A549 (cell line): ENCODE data around the gene QRICH2. TPM values are rescaled to one million over a fixed set of nuclear protein-coding genes. Genes with fewer than 3 reads are reported as not detected.

ENCODE experiments used
- ATAC-seq, 2 experiments: fragments of 200-7000 bp in 1 of 2; fragments of >200 bp in 1 of 2; cut with Nextera tagmentation in 1 of 2; cut with Tn5 transposase in 1 of 2; 3 replicates each; pipeline versions ENCODE4 v1.8.0 to v1.9.1; 2018 to 2020; ENCODE audit warnings: mild to moderate bottlenecking in 1 of 2, moderate library complexity in 1 of 2
- CTCF ChIA-PET: fragments of 300-600 bp; sonication (Branson Sonifier 250); formaldehyde crosslinking; extraction: SDS; loops from one replicate; lab custom pipeline; 2021; ENCODE audit warnings: antibody characterized with exemption, inconsistent platforms; lab: Yijun Ruan, JAX
- POLR2A ChIA-PET: fragments of 350-600 bp; formaldehyde crosslinking; extraction: SDS; loops from one replicate; lab custom pipeline; 2021; ENCODE audit warnings: antibody characterized with exemption, inconsistent platforms; lab: Yijun Ruan, JAX
- DNase-seq, 2 experiments: peaks; one replicate each; pipeline versions ENCODE4 v3.0.0 to v3.0.0-alpha.2; 2011 to 2016; ENCODE audit warnings: low read depth in 1 of 2, low spot score in 1 of 2
- FAIRE-seq: peaks from 2 replicates; lab custom pipeline; 2011; peaks lifted over from hg19 to GRCh38; lab: Jason Lieb, UNC
- H3K27ac ChIP-seq, 2 experiments: fragments of >200 bp; sonication (Bioruptor Twin); formaldehyde crosslinking; 3 replicates each; pipeline ENCODE4 v1.5.1; 2016 to 2017
- H3K4me1 ChIP-seq: fragments of >200 bp; sonication (Bioruptor Twin); formaldehyde crosslinking; 3 replicates; pipeline ENCODE4 v1.6.1; 2016
- H3K4me2 ChIP-seq: fragments of >200 bp; sonication (Bioruptor Twin); formaldehyde crosslinking; 3 replicates; pipeline ENCODE4 v1.6.1; 2016
- H3K4me3 ChIP-seq: fragments of >200 bp; sonication (Bioruptor Twin); formaldehyde crosslinking; 3 replicates; pipeline ENCODE4 v1.5.1; 2016
- H3K9me3 ChIP-seq: fragments of >200 bp; sonication (Bioruptor Twin); formaldehyde crosslinking; 3 replicates; pipeline ENCODE4 v1.6.1; 2016
- CBX8 ChIP-seq: fragments of 200-600 bp; sonication (generic); IDR thresholded peaks from 2 replicates; pipeline ENCODE4 v1.6.1; 2016
- CHD4 ChIP-seq: fragments of 200-600 bp; sonication (generic); IDR thresholded peaks from 2 replicates; pipeline ENCODE4 v1.6.1; 2016; ENCODE audit warnings: antibody characterized with exemption, mild to moderate bottlenecking, borderline replicate concordance
- EHMT2 ChIP-seq: fragments of 200-600 bp; sonication (generic); IDR thresholded peaks from 2 replicates; pipeline ENCODE4 v1.6.1; 2016; ENCODE audit warnings: antibody characterized with exemption, low read depth, mild to moderate bottlenecking, moderate library complexity
- FOXS1 ChIP-seq: fragments of 250-450 bp; sonication (Bioruptor Pico); IDR thresholded peaks from 2 replicates; pipeline ENCODE4 v1.5.0; 2020; ENCODE audit warnings: mild to moderate bottlenecking, moderate library complexity
- HDAC2 ChIP-seq: fragments of 200-600 bp; sonication (generic); IDR thresholded peaks from 2 replicates; pipeline ENCODE4 v1.6.1; 2016
- HEYL ChIP-seq: fragments of 250-450 bp; sonication (Bioruptor Pico); IDR thresholded peaks from 2 replicates; pipeline ENCODE4 v1.8.0; 2021; ENCODE audit warnings: mild to moderate bottlenecking, moderate library complexity
- HOXA7 ChIP-seq: fragments of 250-450 bp; sonication (Bioruptor Pico); IDR thresholded peaks from 2 replicates; pipeline ENCODE4 v1.5.0; 2020; ENCODE audit warnings: mild to moderate bottlenecking, moderate library complexity
- HOXB5 ChIP-seq: fragments of 250-450 bp; sonication (Bioruptor Pico); IDR thresholded peaks from 2 replicates; pipeline ENCODE4 v1.5.0; 2020; ENCODE audit warnings: mild to moderate bottlenecking, moderate library complexity
- JUN ChIP-seq, 2 experiments: fragments of >200 bp; sonication (Bioruptor Twin); formaldehyde crosslinking; IDR thresholded peaks; 2 replicates in 1 of 2; 3 replicates in 1 of 2; pipeline ENCODE4 v1.6.1; 2016 to 2017
- KDM1A ChIP-seq: fragments of 200-600 bp; sonication (generic); IDR thresholded peaks from 2 replicates; pipeline ENCODE4 v1.6.1; 2016; ENCODE audit warnings: low read depth, mild to moderate bottlenecking
- KDM5A ChIP-seq: fragments of 200-600 bp; sonication (generic); IDR thresholded peaks from 2 replicates; pipeline ENCODE4 v1.6.1; 2016; ENCODE audit warnings: antibody characterized with exemption, mild to moderate bottlenecking
- MAZ ChIP-seq: fragments of 150-350 bp; IDR thresholded peaks from 2 replicates; pipeline ENCODE4 v1.6.1; 2014; ENCODE audit warnings: antibody characterized with exemption, low read depth, low read length, borderline replicate concordance
- NFE2L2 ChIP-seq: fragments of 150-350 bp; conservative IDR thresholded peaks from 2 replicates; pipeline ENCODE4 v1.6.1; 2014; ENCODE audit warnings: low read length
- NR3C1 ChIP-seq: fragments of >200 bp; sonication (Bioruptor Twin); formaldehyde crosslinking; IDR thresholded peaks from 3 replicates; pipeline ENCODE4 v1.6.1; 2017
- RFX5 ChIP-seq: fragments of 450-650 bp; IDR thresholded peaks from 2 replicates; pipeline ENCODE4 v1.7.1; 2014; ENCODE audit warnings: antibody characterized with exemption, mild to moderate bottlenecking, moderate library complexity
- TP53 ChIP-seq: fragments of 250-450 bp; sonication (Bioruptor Pico); IDR thresholded peaks from 2 replicates; pipeline ENCODE4 v1.5.0; 2021; ENCODE audit warnings: mild to moderate bottlenecking, moderate library complexity
- ZC3H11A ChIP-seq: fragments of 450-650 bp; IDR thresholded peaks from 2 replicates; pipeline ENCODE4 v1.6.1; 2014; ENCODE audit warnings: antibody characterized with exemption, mild to moderate bottlenecking
- ZNF302 ChIP-seq: fragments of 250-450 bp; sonication (Bioruptor Pico); IDR thresholded peaks from 2 replicates; pipeline ENCODE4 v1.9.0; 2021; ENCODE audit warnings: inconsistent platforms, mild to moderate bottlenecking, moderate library complexity
- WGBS: methylation state at CpG from one replicate; pipeline ENCODE4 v1.1.6; 2017; ENCODE audit errors: missing lambda C conversion rate; 5-methylcytosine and 5-hydroxymethylcytosine counted together
- polyA plus RNA-seq, 4 experiments: library from polyadenylated mRNA; depleted of rRNA in 3 of 4; stranded (reverse); fragments of >200 nt; fragmentation: RNase III in 1 of 4; extraction: RNeasy Plus Mini Kit Qiagen cat#74134 plus additional on column Dnase treatment in 1 of 4; gene quantifications; 2 replicates in 3 of 4; 3 replicates in 1 of 4; pipeline ENCODE4 v1.2.3, GENCODE V29; 2011 to 2017
- TF ChIP-seq, protein P1 (sequence below): IDR thresholded peaks from 2 replicates; pipeline ENCODE4 v1.6.1; 2012
- TF ChIP-seq, protein P2 (sequence below): fragments of >200 bp; sonication (Bioruptor Twin); formaldehyde crosslinking; IDR thresholded peaks from 3 replicates; pipeline ENCODE4 v1.6.1; 2016

Gene QRICH2
- polyA plus RNA-seq, 2 of the 4 experiments (the other 2 are of a cell fraction) = 0.57 to 0.88 TPM

DNA sequence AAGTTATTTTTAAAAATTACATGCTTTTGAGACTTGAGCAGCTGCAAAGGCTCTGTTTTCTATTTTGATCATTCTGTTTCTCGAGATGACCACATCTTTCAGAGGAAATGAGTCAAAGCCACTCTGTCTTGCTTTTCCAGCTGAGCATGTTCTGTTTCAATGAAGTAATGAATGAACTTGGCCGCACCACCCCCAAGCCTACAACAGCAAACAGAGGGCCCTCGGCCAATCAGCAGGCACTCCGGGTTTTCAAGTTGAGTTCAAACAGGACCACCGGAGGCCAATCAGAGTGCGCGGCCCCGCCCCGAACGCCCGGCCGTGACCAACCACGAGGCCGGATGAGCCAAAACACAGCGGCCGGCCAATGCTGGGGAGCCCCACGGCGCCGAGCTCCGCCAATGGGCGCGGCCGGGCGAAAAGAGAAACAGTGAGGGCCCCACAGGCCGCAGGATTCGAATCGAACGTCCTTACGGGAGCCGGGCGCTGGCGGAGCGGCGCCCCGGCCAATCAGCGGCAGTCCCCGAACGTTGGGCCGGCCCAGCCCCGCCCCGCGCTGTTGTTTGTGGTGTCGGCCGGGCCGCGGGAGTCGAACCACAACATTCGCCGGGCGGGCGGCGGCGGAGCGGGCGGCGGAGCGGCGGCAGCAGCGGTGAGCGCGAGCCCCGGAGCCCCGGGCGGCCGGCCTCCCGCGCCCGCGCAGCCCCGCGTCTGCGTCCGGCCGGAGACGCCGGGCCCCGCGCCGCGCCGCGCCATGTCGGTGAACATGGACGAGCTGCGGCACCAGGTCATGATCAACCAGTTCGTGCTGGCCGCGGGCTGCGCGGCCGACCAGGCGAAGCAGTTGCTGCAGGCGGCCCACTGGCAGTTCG lies 43.1 kb downstream of the QRICH2 start, which contains the start of gene UBALD2 (continued):
- TF ChIP-seq, protein P1, sequence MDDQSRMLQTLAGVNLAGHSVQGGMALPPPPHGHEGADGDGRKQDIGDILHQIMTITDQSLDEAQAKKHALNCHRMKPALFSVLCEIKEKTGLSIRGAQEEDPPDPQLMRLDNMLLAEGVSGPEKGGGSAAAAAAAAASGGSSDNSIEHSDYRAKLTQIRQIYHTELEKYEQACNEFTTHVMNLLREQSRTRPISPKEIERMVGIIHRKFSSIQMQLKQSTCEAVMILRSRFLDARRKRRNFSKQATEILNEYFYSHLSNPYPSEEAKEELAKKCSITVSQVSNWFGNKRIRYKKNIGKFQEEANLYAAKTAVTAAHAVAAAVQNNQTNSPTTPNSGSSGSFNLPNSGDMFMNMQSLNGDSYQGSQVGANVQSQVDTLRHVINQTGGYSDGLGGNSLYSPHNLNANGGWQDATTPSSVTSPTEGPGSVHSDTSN = peak; percentile 85
- TF ChIP-seq TP53 (peak; percentile 97), MAZ (no peak)

DNA sequence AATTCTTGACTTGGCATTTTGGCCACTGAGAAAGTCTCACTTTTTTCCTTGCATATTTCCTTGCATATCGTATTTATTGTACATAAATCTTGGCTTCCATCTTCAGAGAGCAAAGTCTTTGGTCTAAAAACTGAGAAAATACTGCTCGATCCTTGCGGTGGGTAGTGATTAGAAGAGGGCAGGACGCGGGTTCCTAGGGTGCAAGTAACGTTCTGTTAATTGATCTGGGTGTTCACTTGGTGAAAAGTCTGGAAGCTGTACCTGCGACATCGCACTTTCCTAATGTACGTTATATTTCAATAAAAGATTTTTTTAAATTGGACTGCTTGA lies 43.7 kb downstream of the QRICH2 start:
- Histone ChIP-seq H3K4me1 (peaks cover 25% of the 10 kb centered on the region), H3K4me2 (peak overlapping the region; percentile 78), H3K27ac (peak overlapping the region; percentile 67 to 76), H3K4me3 (peak overlapping the region; percentile 23), H3K9me3 (no peaks in the 10 kb centered on the region)
- DNase-seq (no peak), FAIRE-seq (no peak), ATAC-seq (no peak)
- ChIA-PET CTCF (interaction anchor here (0.6 to 7.8 kb wide), 11 partner anchors 8 to 409 kb away, joined by 3 to 101 read pairs (median 3); partner anchors contain the start of gene RNF157), POLR2A (interaction anchor here (0.6 to 1.5 kb wide), 23 partner anchors 10 to 410 kb away, joined by 3 to 17 read pairs (median 4); partner anchors contain the start of genes ACOX1, FBF1, PRPSAP1 and RNF157)
- 60% methylated on average over 9 of the region's 9 CpGs for WGBS
- TF ChIP-seq HEYL (no peak), FOXS1 (CRISPR knock-in tag) (no peak)

DNA sequence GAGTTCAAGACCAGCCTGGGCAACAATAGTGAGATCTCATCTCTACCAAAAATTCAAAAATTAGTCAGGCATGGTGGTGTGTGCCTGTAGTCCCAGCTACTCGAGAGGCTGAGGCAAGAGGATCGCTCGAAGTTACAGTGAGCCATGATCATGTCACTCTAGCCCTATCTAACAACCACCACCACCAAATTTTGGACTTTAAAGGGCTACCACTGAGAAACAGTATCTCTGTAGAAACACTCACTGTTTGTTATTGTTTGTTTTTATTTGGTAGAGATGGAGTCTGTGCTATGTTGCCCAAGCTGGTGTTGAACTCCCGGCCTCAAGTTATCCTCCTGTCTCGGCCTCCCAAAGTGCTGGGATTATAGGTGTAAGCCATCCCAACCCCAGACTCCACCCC lies 44.2 kb downstream of the QRICH2 start:
- DNase-seq = no peak
- TF ChIP-seq HOXB5 (CRISPR knock-in tag) = no peak
- TF ChIP-seq, protein P2, sequence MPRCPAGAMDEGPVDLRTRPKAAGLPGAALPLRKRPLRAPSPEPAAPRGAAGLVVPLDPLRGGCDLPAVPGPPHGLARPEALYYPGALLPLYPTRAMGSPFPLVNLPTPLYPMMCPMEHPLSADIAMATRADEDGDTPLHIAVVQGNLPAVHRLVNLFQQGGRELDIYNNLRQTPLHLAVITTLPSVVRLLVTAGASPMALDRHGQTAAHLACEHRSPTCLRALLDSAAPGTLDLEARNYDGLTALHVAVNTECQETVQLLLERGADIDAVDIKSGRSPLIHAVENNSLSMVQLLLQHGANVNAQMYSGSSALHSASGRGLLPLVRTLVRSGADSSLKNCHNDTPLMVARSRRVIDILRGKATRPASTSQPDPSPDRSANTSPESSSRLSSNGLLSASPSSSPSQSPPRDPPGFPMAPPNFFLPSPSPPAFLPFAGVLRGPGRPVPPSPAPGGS = no peak
- no peak for TF ChIP-seq NFE2L2
- TF ChIP-seq ZNF302 (CRISPR knock-in tag) = no peak
- TF ChIP-seq CHD4 = no peak
- no peak for TF ChIP-seq NR3C1
- no peak for TF ChIP-seq HOXA7
- TF ChIP-seq, protein P1 = no peak
- TF ChIP-seq ZC3H11A = no peak
- TF ChIP-seq EHMT2 = no peak
- TF ChIP-seq KDM5A = no peak
- no peak for TF ChIP-seq KDM1A
- no peak for TF ChIP-seq JUN (IDR thresholded peaks at IDR 0.05)
- TF ChIP-seq RFX5 = no peak
- TF ChIP-seq CBX8 = no peak
- no peak for TF ChIP-seq HDAC2
- no peak for TF ChIP-seq FOXS1 (CRISPR knock-in tag)
- no peak for FAIRE-seq
- 89% methylated on average over 5 of the region's 5 CpGs for WGBS
- Histone ChIP-seq H3K9me3 (no peaks in the 10 kb centered on the region), H3K27ac (peak overlapping the region; percentile 67 to 76; a peak in 4 of 6 replicates), H3K4me2 (peak overlapping the region; percentile 78; the same call in 1 of the 3 replicates), H3K4me3 (no peak overlapping the region), H3K4me1 (peaks cover 25% of the 10 kb centered on the region)
- ATAC-seq = no peak
- POLR2A ChIA-PET = interaction anchor here (1.4 to 1.5 kb wide), 2 partner anchors 9 to 12 kb away, joined by 7 to 17 read pairs; no protein-coding TSS in a partner anchor
- CTCF ChIA-PET = interaction anchor here (0.8 to 7.8 kb wide), 10 partner anchors 9 to 259 kb away, joined by 3 to 101 read pairs (median 4); partner anchors contain the start of gene RNF157
